Ovary (tissue), 3 donors: ENCODE data around the gene PAK6.

ENCODE experiments used
- EP300 ChIP-seq: sonication (generic); formaldehyde crosslinking; IDR thresholded peaks from one replicate; pipeline ENCODE4 v1.6.1; 2017; ENCODE audit warnings: antibody characterized with exemption
- POLR2A ChIP-seq: fragments of 450-650 bp; IDR thresholded peaks from one replicate; pipeline ENCODE4 v1.6.1; 2017; ENCODE audit warnings: antibody characterized with exemption, mild to moderate bottlenecking, moderate library complexity
- TF ChIP-seq, protein P1 (sequence below), 3 donors: fragments of 450-650 bp in 2 of 3; fragments of 200-600 bp in 1 of 3; IDR thresholded peaks; one replicate each; pipeline versions ENCODE4 v1.5.1 to v1.8.0; 2016 to 2022; ENCODE audit warnings: antibody characterized with exemption in 3 of 3, mild to moderate bottlenecking in 1 of 3
- donor health status: DM: no; HTN: no; CAD: no.

DNA sequence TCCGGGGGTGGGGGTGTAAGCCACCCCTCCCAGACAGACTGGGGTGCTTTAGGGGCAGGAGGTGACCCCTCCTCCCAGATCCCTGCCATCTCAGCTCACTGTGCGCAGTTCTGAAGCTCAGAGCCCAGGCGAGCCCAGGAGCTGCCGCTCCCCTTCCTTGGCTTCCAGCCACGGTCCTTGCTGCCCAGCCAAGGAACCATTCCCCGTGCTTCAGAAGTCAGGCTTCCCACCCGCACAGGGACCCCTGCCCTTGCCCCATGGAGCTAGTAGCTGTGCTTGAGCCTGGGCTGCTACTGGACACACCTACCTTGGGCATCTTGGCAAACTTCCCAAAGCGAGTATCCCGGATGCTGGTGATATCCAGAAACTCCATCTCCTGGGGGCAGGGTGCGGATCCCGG is 64.1 kb downstream of the PAK6 start:
- TF ChIP-seq EP300: no peak
- no peak for TF ChIP-seq POLR2A
- TF ChIP-seq, protein P1, sequence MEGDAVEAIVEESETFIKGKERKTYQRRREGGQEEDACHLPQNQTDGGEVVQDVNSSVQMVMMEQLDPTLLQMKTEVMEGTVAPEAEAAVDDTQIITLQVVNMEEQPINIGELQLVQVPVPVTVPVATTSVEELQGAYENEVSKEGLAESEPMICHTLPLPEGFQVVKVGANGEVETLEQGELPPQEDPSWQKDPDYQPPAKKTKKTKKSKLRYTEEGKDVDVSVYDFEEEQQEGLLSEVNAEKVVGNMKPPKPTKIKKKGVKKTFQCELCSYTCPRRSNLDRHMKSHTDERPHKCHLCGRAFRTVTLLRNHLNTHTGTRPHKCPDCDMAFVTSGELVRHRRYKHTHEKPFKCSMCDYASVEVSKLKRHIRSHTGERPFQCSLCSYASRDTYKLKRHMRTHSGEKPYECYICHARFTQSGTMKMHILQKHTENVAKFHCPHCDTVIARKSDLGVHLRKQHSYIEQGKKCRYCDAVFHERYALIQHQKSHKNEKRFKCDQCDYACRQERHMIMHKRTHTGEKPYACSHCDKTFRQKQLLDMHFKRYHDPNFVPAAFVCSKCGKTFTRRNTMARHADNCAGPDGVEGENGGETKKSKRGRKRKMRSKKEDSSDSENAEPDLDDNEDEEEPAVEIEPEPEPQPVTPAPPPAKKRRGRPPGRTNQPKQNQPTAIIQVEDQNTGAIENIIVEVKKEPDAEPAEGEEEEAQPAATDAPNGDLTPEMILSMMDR (IDR thresholded peaks at IDR 0.05): no peak
